GM18511 (cell line): ENCODE data around the gene RSBN1.
A peak's percentile ranks its signal among the peaks of the same experiment; 100 is the strongest.

ENCODE experiments used
- ATAC-seq: cut with Tn5 transposase; IDR thresholded peaks from one replicate; pipeline ENCODE4 v1.9.1; 2021; ENCODE audit warnings: mild to moderate bottlenecking, moderate library complexity; ENCODE audit not compliant: unreplicated experiment

Gene RSBN1

GRCh38 chr1:113813218-113813617 is 942 bp upstream of the RSBN1 start:
- ATAC-seq = no peak

- no peak for ATAC-seq
Measured at GRCh38 chr1:113812661-113813135, 422 bp upstream of the RSBN1 start.

- ATAC-seq = peak; percentile 34
Measured at GRCh38 chr1:113811156-113811887, 954 bp downstream of the RSBN1 start.

- ATAC-seq = no peak
Measured at GRCh38 chr1:113809670-113810602, 2.3 kb downstream of the RSBN1 start.

- no peak for ATAC-seq
Measured at GRCh38 chr1:113808450-113809195, 3.7 kb downstream of the RSBN1 start.

- no peak for ATAC-seq
Measured at GRCh38 chr1:113805639-113806038, 6.6 kb downstream of the RSBN1 start.

- ATAC-seq = no peak
Measured at GRCh38 chr1:113805256-113805531, 7.1 kb downstream of the RSBN1 start.

- no peak for ATAC-seq
Measured at GRCh38 chr1:113804421-113805255, 7.6 kb downstream of the RSBN1 start.

GRCh38 chr1:113802367-113803007 is 9.8 kb downstream of the RSBN1 start:
- ATAC-seq = no peak

GRCh38 chr1:113800487-113800886 is 11.8 kb downstream of the RSBN1 start:
- ATAC-seq = no peak

GRCh38 chr1:113797472-113797871 is 14.8 kb downstream of the RSBN1 start:
- ATAC-seq = no peak

GRCh38 chr1:113793878-113794834 is 18.1 kb downstream of the RSBN1 start:
- ATAC-seq = no peak

- no peak for ATAC-seq
Measured at GRCh38 chr1:113792986-113793385, 19.3 kb downstream of the RSBN1 start.

- peak; percentile 57 for ATAC-seq
Measured at GRCh38 chr1:113792471-113792870, 19.8 kb downstream of the RSBN1 start.

GRCh38 chr1:113788802-113789201 is 23.5 kb downstream of the RSBN1 start:
- no peak for ATAC-seq

- no peak for ATAC-seq
Measured at GRCh38 chr1:113787663-113788062, 24.6 kb downstream of the RSBN1 start.

GRCh38 chr1:113786069-113786468 is 26.2 kb downstream of the RSBN1 start:
- no peak for ATAC-seq

- peak; percentile 81 for ATAC-seq
Measured at GRCh38 chr1:113784104-113784779, 28.0 kb downstream of the RSBN1 start.
